ENCODE measurements around the gene MACROD1. TPM values are rescaled to one million over a fixed set of nuclear protein-coding genes. Genes with fewer than 3 reads are reported as not detected.

Gene MACROD1
- total and polyA plus RNA-seq, 7 experiments from 2014 or later, result 5.4 to 16.2 (median 9.7) TPM

- H3K4me3 ChIP-seq (ENCODE audit: low read length), result no peak overlapping the region
- peak overlapping the region in 1 of 9 donors; percentile 89 for H3K27ac Mint-ChIP-seq
- POLR2A ChIA-PET, result interaction anchor here (0.9 to 5.8 kb wide), 13 partner anchors 9 to 118 kb away, joined by 3 to 63 read pairs (median 5); partner anchors contain the start of genes FERMT3, MACROD1 and NUDT22
- H3K36me3 ChIP-seq (ENCODE audit: control insufficient read depth in 2 of 3, insufficient read depth in 3 of 3, low read length in 3 of 3), result peaks cover 0 to 4% (median 0%) of the 10 kb centered on the region in 3 experiments
- peaks cover 0 to 6% (median 0%) of the 10 kb centered on the region in 5 donors for H3K27me3 Mint-ChIP-seq
- H3K9me3 Mint-ChIP-seq, result no peaks in the 10 kb centered on the region
- no peak for ATAC-seq
- peaks cover 11 to 24% of the 10 kb centered on the region in 2 donors for H3K4me1 ChIP-seq (ENCODE audit: control insufficient read depth in 2 of 2, insufficient read depth in 2 of 2, low read length in 2 of 2)
- intact Hi-C loops (cut with micrococcal nuclease), result loop anchor here (1.0 to 2.0 kb wide), 7 partner anchors 18 to 592 kb away; partner anchors contain the start of genes FERMT3 (in 1 of the 2), FKBP2 (in 1 of the 2), GPR137 (in 1 of the 2) and NUDT22 (in 1 of the 2)
- peak in 7 of 9 donors; percentile 17 to 53 (median 22) for DNase-seq
- H3K4me1 Mint-ChIP-seq, result peaks cover 19 to 53% (median 41%) of the 10 kb centered on the region in 7 donors
- CTCF ChIA-PET, result interaction anchor here (0.9 to 6.0 kb wide), 4 partner anchors 8 to 118 kb away, joined by 3 to 37 read pairs (median 4); partner anchors contain the start of gene FERMT3
- no peaks in the 10 kb centered on the region for H3K9me3 ChIP-seq (ENCODE audit: control insufficient read depth in 2 of 3, low read length in 3 of 3)
- no peaks in the 10 kb centered on the region for H3K27me3 ChIP-seq (ENCODE audit: control insufficient read depth in 2 of 2, insufficient read depth in 2 of 2, low read length in 2 of 2)
- peaks cover 0 to 6% (median 4%) of the 10 kb centered on the region in 5 donors for H3K36me3 Mint-ChIP-seq
- H3K4me3 Mint-ChIP-seq, result no peak overlapping the region
- no peak overlapping the region for H3K27ac ChIP-seq (ENCODE audit: low read depth, low read length)
Measured at GRCh38 chr11:64186492-64187165, 20.7 kb upstream of the MACROD1 start.

- Histone ChIP-seq H3K27ac (ENCODE audit: low read depth, low read length) (peak within 1 kb of the TSS; percentile 82), H3K9me3 (ENCODE audit: control insufficient read depth in 2 of 3, low read length in 3 of 3) (no peaks in the 10 kb centered on the region), H3K27me3 (ENCODE audit: control insufficient read depth in 2 of 2, insufficient read depth in 2 of 2, low read length in 2 of 2) (no peaks in the 10 kb centered on the region), H3K4me1 (ENCODE audit: control insufficient read depth in 2 of 2, insufficient read depth in 2 of 2, low read length in 2 of 2) (peaks cover 11 to 28% of the 10 kb centered on the region in 2 donors), H3K36me3 (ENCODE audit: control insufficient read depth in 2 of 3, insufficient read depth in 3 of 3, low read length in 3 of 3) (peaks cover 0 to 4% (median 0%) of the 10 kb centered on the region in 3 experiments), H3K4me3 (ENCODE audit: low read length) (peak within 1 kb of the TSS; percentile 84)
- Mint-ChIP-seq H3K4me1 (peaks cover 19 to 58% (median 46%) of the 10 kb centered on the region in 7 donors), H3K4me3 (peak within 1 kb of the TSS in 9 of 10 donors; percentile 88 to 99 (median 96)), H3K27me3 (peaks cover 0 to 6% (median 0%) of the 10 kb centered on the region in 5 donors), H3K9me3 (no peaks in the 10 kb centered on the region), H3K27ac (peak within 1 kb of the TSS in 7 of 9 donors; percentile 89 to 99 (median 92)), H3K36me3 (peaks cover 0 to 6% (median 4%) of the 10 kb centered on the region in 5 donors)
- ChIA-PET CTCF (interaction anchor here (0.8 to 6.0 kb wide), 5 partner anchors 9 to 185 kb away, joined by 3 to 37 read pairs (median 4); partner anchors contain the start of genes FERMT3, PRDX5 and TRMT112), POLR2A (interaction anchor here (0.9 to 5.8 kb wide), 17 partner anchors 10 to 132 kb away, joined by 3 to 63 read pairs (median 6); partner anchors contain the start of genes FERMT3, MACROD1, PRDX5 and TRMT112)
- DNase-seq (peak; percentile 87 to 100 (median 99)), ATAC-seq (peak; percentile 92)
- intact Hi-C loops (cut with micrococcal nuclease), result loop anchor here (1.0 to 2.0 kb wide), 14 partner anchors 18 to 593 kb away; partner anchors contain the start of genes ESRRA (in 2 of the 2), FKBP2 (in 2 of the 2), GPR137 (in 2 of the 2) and MACROD1 (in 2 of the 2)
Measured at GRCh38 chr11:64185693-64186491, 20.0 kb upstream of the MACROD1 start, which contains the start of gene STIP1. Gene STIP1, plus strand, starts transcription at chr11:64186171. Its CDS starts 91 bp downstream, at chr11:64186262.

GRCh38 chr11:64185175-64185692 is 19.3 kb upstream of the MACROD1 start:
- Mint-ChIP-seq H3K27ac (peak overlapping the region in 7 of 9 donors; percentile 86 to 99 (median 91)), H3K27me3 (peaks cover 0 to 6% (median 0%) of the 10 kb centered on the region in 5 donors), H3K36me3 (peaks cover 0 to 6% (median 4%) of the 10 kb centered on the region in 5 donors), H3K9me3 (no peaks in the 10 kb centered on the region), H3K4me1 (peaks cover 19 to 53% (median 45%) of the 10 kb centered on the region in 7 donors), H3K4me3 (peak overlapping the region in 9 of 10 donors; percentile 88 to 99 (median 96))
- peaks cover 0 to 4% (median 0%) of the 10 kb centered on the region in 3 experiments for H3K36me3 ChIP-seq (ENCODE audit: control insufficient read depth in 2 of 3, insufficient read depth in 3 of 3, low read length in 3 of 3)
- POLR2A ChIA-PET, result interaction anchor here (0.8 to 5.8 kb wide), 18 partner anchors 11 to 133 kb away, joined by 3 to 63 read pairs (median 6); partner anchors contain the start of genes FERMT3, MACROD1, PRDX5 and TRMT112
- H3K4me3 ChIP-seq (ENCODE audit: low read length), result peak overlapping the region; percentile 84
- no peaks in the 10 kb centered on the region for H3K27me3 ChIP-seq (ENCODE audit: control insufficient read depth in 2 of 2, insufficient read depth in 2 of 2, low read length in 2 of 2)
- CTCF ChIA-PET, result interaction anchor here (0.6 to 6.0 kb wide), 6 partner anchors 10 to 674 kb away, joined by 3 to 37 read pairs (median 4); partner anchors contain the start of genes FERMT3, PRDX5 and TRMT112
- H3K27ac ChIP-seq (ENCODE audit: low read depth, low read length), result peak overlapping the region; percentile 82
- no peak for ATAC-seq
- intact Hi-C loops (cut with micrococcal nuclease), result loop anchor here (1.0 to 2.0 kb wide), 9 partner anchors 18 to 514 kb away; partner anchors contain the start of genes ESRRA (in 2 of the 2), MACROD1 (in 2 of the 2), ATL3 (in 1 of the 2) and COX8A (in 1 of the 2)
- no peaks in the 10 kb centered on the region for H3K9me3 ChIP-seq (ENCODE audit: control insufficient read depth in 2 of 3, low read length in 3 of 3)
- no peak for DNase-seq
- H3K4me1 ChIP-seq (ENCODE audit: control insufficient read depth in 2 of 2, insufficient read depth in 2 of 2, low read length in 2 of 2), result peaks cover 11 to 28% of the 10 kb centered on the region in 2 donors

GRCh38 chr11:64183890-64184289 is 18.0 kb upstream of the MACROD1 start:
- CTCF ChIA-PET, result interaction anchor here (0.7 to 2.2 kb wide), 2 partner anchors 42 to 121 kb away, joined by 3 to 7 read pairs; partner anchors contain the start of gene NUDT22
- POLR2A ChIA-PET, result interaction anchor here (0.6 to 5.8 kb wide), 5 partner anchors 15 to 86 kb away, joined by 3 to 63 read pairs (median 6); partner anchors contain the start of genes FERMT3 and MACROD1
- intact Hi-C loops (cut with micrococcal nuclease), result loop anchor here (2.0 kb wide), 2 partner anchors 17 to 513 kb away; partner anchors contain the start of genes MACROD1 (in 2 of the 2) and ATL3 (in 1 of the 2)

GRCh38 chr11:64181506-64182411 is 15.8 kb upstream of the MACROD1 start:
- Mint-ChIP-seq H3K36me3 (peaks cover 0 to 6% (median 4%) of the 10 kb centered on the region in 5 donors), H3K9me3 (no peaks in the 10 kb centered on the region), H3K4me1 (peaks cover 30 to 57% (median 48%) of the 10 kb centered on the region in 7 donors), H3K27ac (peak overlapping the region in 3 of 9 donors; percentile 52 to 82 (median 56)), H3K27me3 (peaks cover 0 to 6% (median 0%) of the 10 kb centered on the region in 5 donors), H3K4me3 (peak overlapping the region in 4 of 10 donors; percentile 25 to 44 (median 32))
- Histone ChIP-seq H3K4me1 (ENCODE audit: control insufficient read depth in 2 of 2, insufficient read depth in 2 of 2, low read length in 2 of 2) (peaks cover 6 to 12% of the 10 kb centered on the region in 2 donors), H3K36me3 (ENCODE audit: control insufficient read depth in 2 of 3, insufficient read depth in 3 of 3, low read length in 3 of 3) (peaks cover 0 to 4% (median 0%) of the 10 kb centered on the region in 3 experiments), H3K9me3 (ENCODE audit: control insufficient read depth in 2 of 3, low read length in 3 of 3) (no peaks in the 10 kb centered on the region), H3K27ac (ENCODE audit: low read depth, low read length) (no peak overlapping the region), H3K27me3 (ENCODE audit: control insufficient read depth in 2 of 2, insufficient read depth in 2 of 2, low read length in 2 of 2) (no peaks in the 10 kb centered on the region), H3K4me3 (ENCODE audit: low read length) (no peak overlapping the region)
- peak in 1 of 9 donors; percentile 58 for DNase-seq
- intact Hi-C loops (cut with micrococcal nuclease), result no loop called here
- POLR2A ChIA-PET, result interaction anchor here (0.6 to 1.8 kb wide), 6 partner anchors 15 to 994 kb away, joined by 3 to 6 read pairs (median 4); no protein-coding TSS in a partner anchor
- CTCF ChIA-PET, result interaction anchor here (0.6 kb wide), 2 partner anchors 119 to 629 kb away, joined by 3 to 5 read pairs; partner anchors contain the start of gene CATSPERZ
- ATAC-seq, result no peak

More at GRCh38 chr11:64183890-64184289, 18.0 kb upstream of the MACROD1 start:
- no peak for DNase-seq
- Histone ChIP-seq H3K27ac (ENCODE audit: low read depth, low read length) (no peak overlapping the region), H3K36me3 (ENCODE audit: control insufficient read depth in 2 of 3, insufficient read depth in 3 of 3, low read length in 3 of 3) (peaks cover 0 to 4% (median 0%) of the 10 kb centered on the region in 3 experiments), H3K27me3 (ENCODE audit: control insufficient read depth in 2 of 2, insufficient read depth in 2 of 2, low read length in 2 of 2) (no peaks in the 10 kb centered on the region), H3K4me3 (ENCODE audit: low read length) (no peak overlapping the region), H3K9me3 (ENCODE audit: control insufficient read depth in 2 of 3, low read length in 3 of 3) (no peaks in the 10 kb centered on the region), H3K4me1 (ENCODE audit: control insufficient read depth in 2 of 2, insufficient read depth in 2 of 2, low read length in 2 of 2) (peaks cover 10 to 24% of the 10 kb centered on the region in 2 donors)
- H3K4me1 Mint-ChIP-seq, result peaks cover 19 to 47% (median 40%) of the 10 kb centered on the region in 7 donors
- no peak for ATAC-seq
- H3K27ac Mint-ChIP-seq, result peak overlapping the region in 2 of 9 donors; percentile 10 to 43
- no peaks in the 10 kb centered on the region for H3K9me3 Mint-ChIP-seq
- H3K36me3 Mint-ChIP-seq, result peaks cover 0 to 6% (median 4%) of the 10 kb centered on the region in 5 donors
- peaks cover 0 to 6% (median 0%) of the 10 kb centered on the region in 5 donors for H3K27me3 Mint-ChIP-seq
- peak overlapping the region in 7 of 10 donors; percentile 6 to 99 (median 44) for H3K4me3 Mint-ChIP-seq
